Transverse colon (tissue), 4 donors: ENCODE measurements around the gene CACNB3. TPM values are rescaled to one million over a fixed set of nuclear protein-coding genes. Genes with fewer than 3 reads are reported as not detected.
"Not testable (repeated sequence)": the region's sequence is repeated elsewhere in the genome, so short reads cannot be mapped to it uniquely, and the experiment has no call there.

Source experiments
- DNase-seq: peaks from one replicate; pipeline ENCODE4 v3.0.0-alpha.2; 2019
- H3K27ac ChIP-seq, 4 donors: fragments of 200-600 bp; sonication (generic); 2 replicates each; pipeline ENCODE4 v1.5.1; 2016 to 2018; ENCODE audit warnings: inconsistent platforms in 4 of 4
- H3K27me3 ChIP-seq: fragments of 200-600 bp; sonication (generic); 2 replicates; pipeline ENCODE4 v1.5.1; 2017; ENCODE audit warnings: inconsistent platforms
- H3K36me3 ChIP-seq, 4 donors: fragments of 200-600 bp; sonication (generic); 2 replicates each; pipeline ENCODE4 v1.5.1; 2017 to 2019; ENCODE audit warnings: inconsistent platforms in 4 of 4
- H3K4me1 ChIP-seq, 4 donors: fragments of 200-600 bp; sonication (generic); 2 replicates each; pipeline ENCODE4 v1.5.1; 2017 to 2020; ENCODE audit warnings: inconsistent platforms in 4 of 4
- H3K4me3 ChIP-seq, 4 donors: fragments of 200-600 bp; sonication (generic); 1 replicate in 1 of 4; 2 replicates in 3 of 4; pipeline versions ENCODE4 v1.5.1 to v1.6.1; 2017 to 2019; ENCODE audit warnings: inconsistent platforms in 4 of 4
- H3K9me3 ChIP-seq, 2 donors: fragments of 200-600 bp; sonication (generic); 2 replicates each; pipeline ENCODE4 v1.5.1; 2017 to 2019; ENCODE audit warnings: inconsistent platforms in 2 of 2
- EP300 ChIP-seq: sonication (generic); formaldehyde crosslinking; IDR thresholded peaks from one replicate; pipeline ENCODE4 v1.6.1; 2017; ENCODE audit warnings: antibody characterized with exemption, low read depth
- POLR2A ChIP-seq: fragments of 450-650 bp; IDR thresholded peaks from one replicate; pipeline ENCODE4 v1.6.1; 2016; ENCODE audit warnings: antibody characterized with exemption, mild to moderate bottlenecking, moderate library complexity
- POLR2AphosphoS5 ChIP-seq, 3 donors: sonication (generic); formaldehyde crosslinking; IDR thresholded peaks; one replicate each; pipeline ENCODE4 v1.6.1; 2016; ENCODE audit warnings: antibody characterized with exemption in 3 of 3
- WGBS, 2 donors: methylation state at CpG; one replicate each; pipeline ENCODE4 v1.1.5; 2018; ENCODE audit warnings: low coverage in 1 of 2; 5-methylcytosine and 5-hydroxymethylcytosine counted together
- in situ Hi-C, 4 donors: fragments of 200-750 bp; cut with MboI; loops; one replicate each; pipeline versions ENCODE4 v1.15.0 to v1.15.1; 2017; ENCODE audit warnings: low sequenced_read_pairs in 3 of 4, low pct_ligation_motif_present in 1 of 4, low pct_unique_long_range_greater_than_20kb in 1 of 4
- intact Hi-C: fragments of 100-400 bp; cut with DNase I; formaldehyde crosslinking; loops from one replicate; pipeline ENCODE4 v1.15.1; 2023; ENCODE audit warnings: low total_unique reads
- total RNA-seq, 4 donors: library from RNA; depleted of rRNA; stranded (reverse); fragments of >200 nt; gene quantifications; one replicate each; pipeline ENCODE4 v1.1.0, GENCODE V29; 2016
- TF ChIP-seq, protein P1 (sequence below), 5 experiments: fragments of 200-600 bp in 3 of 5; fragments of 450-650 bp in 2 of 5; sonication (generic) in 3 of 5; IDR thresholded peaks; 1 replicate in 2 of 5; 2 replicates in 3 of 5; pipeline ENCODE4 v1.5.1; 2016 to 2017; ENCODE audit warnings: antibody characterized with exemption in 5 of 5, inconsistent platforms in 3 of 5, mild to moderate bottlenecking in 2 of 5, moderate library complexity in 1 of 5

Gene CACNB3
- total RNA-seq, 4 donors from 2014 or later = 20.6 to 53.5 (median 47.1) TPM

DNA sequence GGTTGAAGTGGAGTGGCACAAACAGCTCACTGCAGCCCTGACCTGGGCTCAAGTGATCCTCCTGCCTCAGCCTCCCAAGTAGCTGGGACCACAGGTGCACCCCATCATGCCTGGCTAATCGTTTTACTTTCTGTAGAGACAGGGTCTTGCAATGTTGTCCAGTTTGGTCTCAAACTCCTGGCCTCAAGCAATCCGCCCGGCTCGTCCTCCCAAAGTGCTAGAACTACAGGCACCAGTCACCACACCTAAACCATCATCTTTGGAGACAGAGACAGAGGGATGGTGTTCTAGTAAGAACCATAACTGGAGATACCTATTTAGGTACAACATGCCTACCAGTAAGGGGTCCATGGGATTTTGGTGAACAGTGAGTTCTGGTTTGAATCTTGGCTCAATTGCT lies 36.2 kb downstream of the CACNB3 start:
- WGBS, 2 donors = 85% methylated on average over 4 of the region's 4 CpGs; no CpG with 5 or more reads in 1 of the 2 donors
- in situ Hi-C loops = no loop called here
- intact Hi-C loops = loop anchor here (2.0 to 10.0 kb wide), 2 partner anchors 36 to 80 kb away; no protein-coding TSS in a partner anchor

DNA sequence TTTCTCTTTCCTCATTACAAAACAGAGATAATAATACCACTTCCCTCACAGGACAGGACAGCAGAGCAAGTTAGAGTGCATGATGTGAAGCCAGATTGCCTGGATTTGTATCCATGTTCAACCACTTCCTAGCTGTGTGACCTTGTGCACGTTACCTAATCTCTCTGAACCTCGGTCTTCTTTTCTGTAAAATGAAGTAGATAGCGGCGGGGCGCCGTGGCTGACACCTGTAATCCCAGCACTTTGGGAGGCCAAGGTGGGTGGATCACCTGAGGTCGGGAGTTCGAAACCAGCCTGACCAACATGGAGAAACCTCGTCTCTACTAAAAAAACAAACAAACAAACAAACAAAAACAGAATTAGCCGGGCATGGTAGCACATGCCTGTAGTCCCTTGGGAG lies 36.6 kb downstream of the CACNB3 start:
- in situ Hi-C loops = not testable (repeated sequence)
- intact Hi-C loops = loop anchor here (2.0 to 10.0 kb wide), 2 partner anchors 36 to 80 kb away; no protein-coding TSS in a partner anchor
- 80 to 87% methylated on average over 1 to 10 of the region's 10 CpGs for WGBS, 2 donors

More for the DNA sequence above, 36.2 kb downstream of the CACNB3 start:
- H3K36me3 ChIP-seq = no peaks in the 10 kb centered on the region
- no peaks in the 10 kb centered on the region for H3K27me3 ChIP-seq
- no peak for DNase-seq
- no peak overlapping the region for H3K4me3 ChIP-seq
- peaks cover 10 to 27% (median 19%) of the 10 kb centered on the region in 4 donors for H3K4me1 ChIP-seq
- H3K9me3 ChIP-seq = no peaks in the 10 kb centered on the region
- no peak for TF ChIP-seq POLR2AphosphoS5 (IDR thresholded peaks at IDR 0.05)
- TF ChIP-seq, protein P1, sequence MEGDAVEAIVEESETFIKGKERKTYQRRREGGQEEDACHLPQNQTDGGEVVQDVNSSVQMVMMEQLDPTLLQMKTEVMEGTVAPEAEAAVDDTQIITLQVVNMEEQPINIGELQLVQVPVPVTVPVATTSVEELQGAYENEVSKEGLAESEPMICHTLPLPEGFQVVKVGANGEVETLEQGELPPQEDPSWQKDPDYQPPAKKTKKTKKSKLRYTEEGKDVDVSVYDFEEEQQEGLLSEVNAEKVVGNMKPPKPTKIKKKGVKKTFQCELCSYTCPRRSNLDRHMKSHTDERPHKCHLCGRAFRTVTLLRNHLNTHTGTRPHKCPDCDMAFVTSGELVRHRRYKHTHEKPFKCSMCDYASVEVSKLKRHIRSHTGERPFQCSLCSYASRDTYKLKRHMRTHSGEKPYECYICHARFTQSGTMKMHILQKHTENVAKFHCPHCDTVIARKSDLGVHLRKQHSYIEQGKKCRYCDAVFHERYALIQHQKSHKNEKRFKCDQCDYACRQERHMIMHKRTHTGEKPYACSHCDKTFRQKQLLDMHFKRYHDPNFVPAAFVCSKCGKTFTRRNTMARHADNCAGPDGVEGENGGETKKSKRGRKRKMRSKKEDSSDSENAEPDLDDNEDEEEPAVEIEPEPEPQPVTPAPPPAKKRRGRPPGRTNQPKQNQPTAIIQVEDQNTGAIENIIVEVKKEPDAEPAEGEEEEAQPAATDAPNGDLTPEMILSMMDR (IDR thresholded peaks at IDR 0.05) = no peak
- no peak for TF ChIP-seq POLR2A
- no peak for TF ChIP-seq EP300
- no peak overlapping the region for H3K27ac ChIP-seq

DNA sequence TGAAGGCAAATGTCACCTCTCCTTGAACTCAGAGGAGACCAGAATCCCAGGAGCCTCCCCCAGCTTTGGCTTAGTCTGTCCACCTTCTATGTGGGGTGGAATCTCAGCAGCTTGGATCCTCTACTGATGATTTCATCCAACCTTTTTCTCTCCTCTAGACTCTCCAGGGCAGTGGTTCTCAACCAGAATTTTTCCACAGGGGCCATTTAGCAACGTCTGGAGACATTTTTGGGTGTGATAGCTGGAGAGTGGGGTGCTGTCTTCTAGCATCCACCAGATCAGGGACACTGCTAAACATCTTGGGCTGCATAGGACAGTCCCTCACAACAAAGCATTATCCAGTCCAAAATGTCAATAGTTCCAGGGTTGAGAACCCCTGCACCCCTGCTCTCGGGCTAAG lies 38.1 kb downstream of the CACNB3 start:
- DNase-seq = no peak
- in situ Hi-C loops (no loop called here), intact Hi-C loops (loop anchor here (10.0 kb wide), 1 partner anchor 78 kb away; no protein-coding TSS in a partner anchor)
- Histone ChIP-seq H3K27ac (no peak overlapping the region), H3K27me3 (no peaks in the 10 kb centered on the region), H3K4me3 (no peak overlapping the region), H3K4me1 (peaks cover 0 to 10% (median 6%) of the 10 kb centered on the region in 4 donors), H3K36me3 (no peaks in the 10 kb centered on the region), H3K9me3 (no peaks in the 10 kb centered on the region)
- WGBS, 2 donors = 60% methylated on average over 2 of the region's 2 CpGs; no CpG with 5 or more reads in 1 of the 2 donors
- TF ChIP-seq, protein P1 (IDR thresholded peaks at IDR 0.05) = no peak
- no peak for TF ChIP-seq POLR2AphosphoS5 (IDR thresholded peaks at IDR 0.05)

More for the DNA sequence above, 36.6 kb downstream of the CACNB3 start:
- H3K4me1 ChIP-seq = peaks cover 10 to 23% (median 18%) of the 10 kb centered on the region in 4 donors
- H3K27ac ChIP-seq, H3K36me3 ChIP-seq, H3K9me3 ChIP-seq, H3K4me3 ChIP-seq, DNase-seq, H3K27me3 ChIP-seq: not testable (repeated sequence)

DNA sequence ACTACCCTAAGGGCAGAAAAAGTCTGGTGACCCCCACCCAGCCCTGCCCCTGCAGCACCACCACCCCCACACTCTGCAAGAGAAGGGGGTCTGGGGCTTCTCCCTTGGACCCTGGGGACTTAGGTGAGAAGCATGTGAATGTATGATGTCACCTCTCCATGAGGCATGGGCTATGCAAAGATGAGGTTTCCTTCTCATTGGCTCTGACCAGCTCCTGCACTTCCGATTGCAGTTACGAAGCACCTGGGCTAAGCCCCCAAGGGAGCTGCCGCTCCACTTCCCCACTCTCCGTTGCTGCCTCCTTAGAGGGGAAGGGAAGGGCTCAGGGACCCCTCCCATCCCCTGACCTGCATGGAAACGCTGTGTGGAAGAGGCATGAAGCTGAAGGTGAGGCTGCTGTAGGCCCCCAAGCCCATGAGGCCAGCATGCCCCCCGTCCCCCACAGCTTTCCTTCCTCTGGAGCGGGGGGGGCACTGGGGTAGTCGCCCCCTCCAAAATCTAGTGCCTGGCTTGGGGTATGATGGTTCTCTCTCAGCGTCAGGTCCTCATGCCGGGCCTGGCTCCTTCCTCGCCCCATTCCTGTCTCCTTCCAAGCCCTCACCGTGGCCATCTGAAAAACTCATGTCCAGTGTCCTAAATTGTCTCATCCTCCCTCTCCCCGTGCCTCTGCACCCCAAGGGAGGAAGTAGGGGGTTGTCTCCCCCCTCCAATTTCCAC lies 39.1 kb downstream of the CACNB3 start:
- Histone ChIP-seq H3K4me1 (peaks cover 0 to 7% (median 5%) of the 10 kb centered on the region in 4 donors), H3K36me3 (no peaks in the 10 kb centered on the region), H3K27me3 (no peaks in the 10 kb centered on the region), H3K4me3 (no peak overlapping the region), H3K27ac (no peak overlapping the region), H3K9me3 (no peaks in the 10 kb centered on the region)
- TF ChIP-seq POLR2A (no peak), EP300 (no peak), POLR2AphosphoS5 (IDR thresholded peaks at IDR 0.05) (no peak)
- TF ChIP-seq, protein P1 (IDR thresholded peaks at IDR 0.05) = no peak
- in situ Hi-C loops (no loop called here), intact Hi-C loops (loop anchor here (10.0 kb wide), 1 partner anchor 77 kb away; no protein-coding TSS in a partner anchor)
- DNase-seq = no peak
- WGBS, 2 donors = 83 to 85% methylated on average over 4 to 13 of the region's 13 CpGs
